Vagina (tissue), 2 donors: Measurements from ENCODE around the gene PLEKHJ1. TPM values are rescaled to one million over a fixed set of nuclear protein-coding genes. Genes with fewer than 3 reads are reported as not detected.

Source experiments
- DNase-seq, 2 donors: peaks; one replicate each; pipeline ENCODE4 v3.0.0-alpha.2; 2017; ENCODE audit errors: extremely low spot score in 2 of 2
- H3K27ac ChIP-seq: fragments of 200-600 bp; sonication (generic); one replicate; pipeline ENCODE4 v1.5.1; 2019
- H3K27me3 ChIP-seq: fragments of 200-600 bp; sonication (generic); one replicate; pipeline ENCODE4 v1.5.1; 2019
- H3K36me3 ChIP-seq, 2 donors: fragments of 200-600 bp; sonication (generic); one replicate each; pipeline ENCODE4 v1.5.1; 2017 to 2019
- H3K4me1 ChIP-seq: fragments of 200-600 bp; sonication (generic); one replicate; pipeline ENCODE4 v1.5.1; 2019
- H3K4me3 ChIP-seq, 2 donors: fragments of 200-600 bp; sonication (generic); 1 replicate in 1 of 2; 2 replicates in 1 of 2; pipeline ENCODE4 v1.5.1; 2016 to 2019
- H3K9me3 ChIP-seq: fragments of 200-600 bp; sonication (generic); one replicate; pipeline ENCODE4 v1.5.1; 2019
- CTCF ChIP-seq, 3 experiments: fragments of 450-650 bp in 2 of 3; fragments of 200-600 bp in 1 of 3; sonication (generic) in 1 of 3; IDR thresholded peaks; one replicate each; pipeline ENCODE4 v1.5.1; 2017 to 2019; ENCODE audit warnings: antibody characterized with exemption in 3 of 3, mild to moderate bottlenecking in 2 of 3, moderate library complexity in 2 of 3
- POLR2A ChIP-seq, 2 donors: fragments of 450-650 bp; IDR thresholded peaks; one replicate each; pipeline ENCODE4 v1.6.1; 2017; ENCODE audit warnings: antibody characterized with exemption in 2 of 2, mild to moderate bottlenecking in 2 of 2, moderate library complexity in 2 of 2
- POLR2AphosphoS5 ChIP-seq, 2 donors: sonication (generic); formaldehyde crosslinking; IDR thresholded peaks; one replicate each; pipeline ENCODE4 v1.9.0; 2017; ENCODE audit warnings: antibody characterized with exemption in 2 of 2, mild to moderate bottlenecking in 2 of 2, low read depth in 1 of 2; ENCODE audit not compliant: insufficient read depth in 1 of 2
- intact Hi-C: fragments of 100-400 bp; cut with DNase I; formaldehyde crosslinking; loops from one replicate; pipeline ENCODE4 v1.15.1; 2023
- total RNA-seq: library from RNA; depleted of rRNA; stranded (reverse); fragments of >200 nt; gene quantifications from one replicate; pipeline ENCODE4 v1.2.3, GENCODE V29; 2016

The PLEKHJ1 gene
- total RNA-seq, 1 donor from 2014 or later: 30.7 TPM

DNA sequence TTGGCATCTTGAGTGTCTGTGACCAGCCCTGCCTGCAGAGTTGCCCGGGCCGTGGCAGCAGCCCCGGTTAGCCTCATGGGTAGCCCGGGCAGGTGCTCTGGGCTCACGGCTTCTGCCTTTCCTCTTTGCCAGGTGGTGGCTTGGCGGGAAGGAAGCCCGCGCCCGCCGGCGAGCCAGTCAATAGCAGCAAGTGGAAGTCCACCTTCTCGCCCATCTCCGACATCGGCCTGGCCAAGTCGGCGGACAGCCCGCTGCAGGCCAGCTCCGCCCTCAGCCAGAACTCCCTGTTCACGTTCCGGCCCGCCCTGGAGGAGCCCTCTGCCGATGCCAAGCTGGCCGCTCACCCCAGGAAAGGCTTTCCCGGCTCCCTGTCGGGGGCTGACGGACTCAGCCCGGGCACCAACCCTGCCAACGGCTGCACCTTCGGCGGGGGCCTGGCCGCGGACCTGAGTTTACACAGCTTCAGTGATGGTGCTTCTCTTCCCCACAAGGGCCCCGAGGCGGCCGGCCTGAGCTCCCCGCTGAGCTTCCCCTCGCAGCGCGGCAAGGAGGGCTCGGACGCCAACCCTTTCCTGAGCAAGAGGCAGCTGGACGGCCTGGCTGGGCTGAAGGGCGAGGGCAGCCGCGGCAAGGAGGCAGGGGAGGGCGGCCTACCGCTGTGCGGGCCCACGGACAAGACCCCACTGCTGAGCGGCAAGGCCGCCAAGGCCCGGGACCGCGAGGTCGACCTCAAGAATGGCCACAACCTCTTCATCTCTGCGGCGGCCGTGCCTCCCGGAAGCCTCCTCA lies 9.9 kb downstream of the PLEKHJ1 start:
- no peak overlapping the region for H3K4me3 ChIP-seq
- intact Hi-C loops: no loop called here
- no peak for TF ChIP-seq POLR2A (IDR thresholded peaks at IDR 0.05)
- no peak for DNase-seq
- no peaks in the 10 kb centered on the region for H3K9me3 ChIP-seq
- H3K27me3 ChIP-seq: no peaks in the 10 kb centered on the region
- H3K4me1 ChIP-seq: no peaks in the 10 kb centered on the region
- peaks cover 0 to 33% of the 10 kb centered on the region in 2 donors for H3K36me3 ChIP-seq
- no peak overlapping the region for H3K27ac ChIP-seq

DNA sequence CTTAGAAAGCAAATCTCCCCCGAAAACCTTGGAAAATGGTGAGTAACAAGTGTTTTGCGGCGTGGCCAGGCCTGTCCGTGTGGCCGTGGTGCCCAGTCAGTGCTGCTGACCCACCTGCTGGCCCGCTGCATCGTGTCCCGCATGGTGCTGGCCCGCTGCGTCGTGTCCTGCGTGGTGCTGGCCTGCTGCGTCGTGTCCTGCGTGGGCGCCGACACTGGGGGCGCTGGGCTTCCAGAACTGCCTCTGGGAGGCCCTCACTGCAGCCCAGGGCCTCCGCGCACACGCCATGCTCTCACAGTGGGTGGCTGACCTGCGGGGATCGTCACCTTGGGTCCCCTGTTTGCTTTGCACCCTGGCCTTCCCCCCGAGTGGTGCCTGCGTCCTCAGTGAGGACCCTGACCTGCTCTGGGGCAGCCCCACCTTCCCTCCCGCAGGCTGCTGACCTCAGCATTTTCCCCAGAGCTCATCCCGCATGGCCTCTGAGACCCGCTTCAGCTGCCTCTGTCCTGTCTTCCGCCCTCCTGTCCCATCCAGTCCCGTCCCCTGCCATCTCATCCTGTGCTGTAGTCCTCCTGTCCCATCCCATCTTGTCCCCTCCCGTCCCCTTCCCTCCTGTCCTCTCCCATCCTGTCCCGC lies 10.6 kb downstream of the PLEKHJ1 start:
- TF ChIP-seq POLR2A (IDR thresholded peaks at IDR 0.05): no peak
- TF ChIP-seq CTCF (IDR thresholded peaks at IDR 0.05): no peak
- TF ChIP-seq POLR2AphosphoS5 (IDR thresholded peaks at IDR 0.05; ENCODE audit: insufficient read depth in 1 of 2, low read depth in 1 of 2): no peak
- Histone ChIP-seq H3K4me3 (no peak overlapping the region), H3K27ac (no peak overlapping the region), H3K4me1 (no peaks in the 10 kb centered on the region), H3K36me3 (peaks cover 0 to 33% of the 10 kb centered on the region in 2 donors), H3K9me3 (no peaks in the 10 kb centered on the region), H3K27me3 (no peaks in the 10 kb centered on the region)
- no peak for DNase-seq
- intact Hi-C loops: no loop called here

GRCh38 chr19:2224754-2225349 lies 11.3 kb downstream of the PLEKHJ1 start:
- no peaks in the 10 kb centered on the region for H3K9me3 ChIP-seq
- no peak for DNase-seq
- peaks cover 0 to 35% of the 10 kb centered on the region in 2 donors for H3K36me3 ChIP-seq
- intact Hi-C loops: no loop called here
- H3K27me3 ChIP-seq: no peaks in the 10 kb centered on the region
- no peak overlapping the region for H3K27ac ChIP-seq
- H3K4me1 ChIP-seq: no peaks in the 10 kb centered on the region
- H3K4me3 ChIP-seq: no peak overlapping the region
- TF ChIP-seq POLR2AphosphoS5 (IDR thresholded peaks at IDR 0.05; ENCODE audit: insufficient read depth in 1 of 2, low read depth in 1 of 2) (no peak), CTCF (IDR thresholded peaks at IDR 0.05) (no peak), POLR2A (IDR thresholded peaks at IDR 0.05) (no peak)

- Histone ChIP-seq H3K9me3 (no peaks in the 10 kb centered on the region), H3K4me3 (no peak overlapping the region), H3K36me3 (peaks cover 0 to 40% of the 10 kb centered on the region in 2 donors), H3K27ac (no peak overlapping the region), H3K27me3 (no peaks in the 10 kb centered on the region), H3K4me1 (no peaks in the 10 kb centered on the region)
- no peak for DNase-seq
- intact Hi-C loops: no loop called here
- TF ChIP-seq POLR2AphosphoS5 (IDR thresholded peaks at IDR 0.05; ENCODE audit: insufficient read depth in 1 of 2, low read depth in 1 of 2) (no peak), POLR2A (IDR thresholded peaks at IDR 0.05) (no peak), CTCF (IDR thresholded peaks at IDR 0.05) (no peak)
Measured at GRCh38 chr19:2223959-2224358, 12.2 kb downstream of the PLEKHJ1 start.

GRCh38 chr19:2223391-2223790 lies 12.7 kb downstream of the PLEKHJ1 start:
- H3K36me3 ChIP-seq: peaks cover 0 to 41% of the 10 kb centered on the region in 2 donors
- no peak overlapping the region for H3K27ac ChIP-seq
- no peaks in the 10 kb centered on the region for H3K27me3 ChIP-seq
- intact Hi-C loops: no loop called here
- H3K9me3 ChIP-seq: no peaks in the 10 kb centered on the region
- TF ChIP-seq POLR2A (IDR thresholded peaks at IDR 0.05) (no peak), CTCF (IDR thresholded peaks at IDR 0.05) (no peak), POLR2AphosphoS5 (IDR thresholded peaks at IDR 0.05; ENCODE audit: insufficient read depth in 1 of 2, low read depth in 1 of 2) (no peak)
- no peak overlapping the region for H3K4me3 ChIP-seq
- H3K4me1 ChIP-seq: no peaks in the 10 kb centered on the region
- DNase-seq: no peak
